ENCODE measurements around the gene TAOK3. TPM values are rescaled to one million over a fixed set of nuclear protein-coding genes. Genes with fewer than 3 reads are reported as not detected.
A peak's percentile ranks its signal among the peaks of the same experiment; 100 is the strongest.
"Not testable (repeated sequence)": the region's sequence is repeated elsewhere in the genome, so short reads cannot be mapped to it uniquely, and the experiment has no call there.

TAOK3 gene
- total RNA-seq, 1 donor from 2014 or later: 20.9 TPM

DNA sequence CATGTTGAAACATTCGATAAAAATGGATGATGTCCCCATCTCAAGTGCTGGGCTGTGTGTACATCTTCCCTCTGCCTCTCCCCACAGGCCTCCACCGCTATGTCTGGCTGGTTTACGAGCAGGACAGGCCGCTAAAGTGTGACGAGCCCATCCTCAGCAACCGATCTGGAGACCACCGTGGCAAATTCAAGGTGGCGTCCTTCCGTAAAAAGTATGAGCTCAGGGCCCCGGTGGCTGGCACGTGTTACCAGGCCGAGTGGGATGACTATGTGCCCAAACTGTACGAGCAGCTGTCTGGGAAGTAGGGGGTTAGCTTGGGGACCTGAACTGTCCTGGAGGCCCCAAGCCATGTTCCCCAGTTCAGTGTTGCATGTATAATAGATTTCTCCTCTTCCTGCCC is 228.2 kb downstream of the TAOK3 start:
- no peak for DNase-seq (ENCODE audit: low read depth)

DNA sequence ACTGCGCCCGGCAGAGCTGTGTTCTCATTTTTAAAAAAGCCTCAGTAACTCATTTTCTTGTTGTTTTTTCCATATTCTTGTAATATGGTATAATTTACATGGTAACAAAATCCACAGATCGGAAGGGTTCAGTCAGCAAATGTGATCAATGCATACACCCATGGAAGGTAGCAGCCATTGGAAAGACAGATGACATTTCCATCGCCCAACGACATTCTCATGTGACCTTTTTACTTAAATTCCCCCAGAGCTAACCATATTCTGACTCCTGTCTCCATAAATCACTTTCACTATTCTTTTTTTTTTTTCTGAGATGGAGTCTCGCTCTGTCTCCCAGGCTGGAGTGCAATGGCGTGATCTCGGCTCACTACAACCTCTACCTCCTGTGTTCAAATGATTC is 231.9 kb downstream of the TAOK3 start:
- DNase-seq (ENCODE audit: low read depth): no peak

DNA sequence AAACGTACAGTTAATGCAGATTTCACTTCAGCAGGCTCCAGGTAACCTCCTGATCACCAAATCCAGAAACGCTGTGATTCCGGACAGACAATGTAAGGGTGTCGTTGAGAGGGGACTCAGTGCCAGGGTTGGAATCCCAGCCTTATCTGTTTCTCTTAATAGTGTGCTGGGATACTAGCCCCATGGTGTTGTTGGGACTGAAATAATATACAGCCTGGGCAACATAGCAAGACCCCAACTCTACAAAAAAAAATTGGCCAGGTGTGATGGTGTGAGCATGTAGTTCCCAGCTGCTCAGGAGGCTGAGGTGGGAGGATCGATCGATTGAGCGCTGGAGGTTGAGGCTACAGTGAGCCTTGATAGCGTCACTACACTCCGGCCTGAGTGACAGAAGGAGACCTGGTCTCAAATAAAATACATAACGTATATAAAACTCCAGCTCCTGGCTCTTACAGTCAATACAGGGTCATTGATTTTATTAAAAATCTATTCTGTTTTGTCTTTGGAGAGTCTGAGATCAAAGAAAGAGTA is 235.5 kb downstream of the TAOK3 start:
- no peak for DNase-seq (ENCODE audit: low read depth)

DNA sequence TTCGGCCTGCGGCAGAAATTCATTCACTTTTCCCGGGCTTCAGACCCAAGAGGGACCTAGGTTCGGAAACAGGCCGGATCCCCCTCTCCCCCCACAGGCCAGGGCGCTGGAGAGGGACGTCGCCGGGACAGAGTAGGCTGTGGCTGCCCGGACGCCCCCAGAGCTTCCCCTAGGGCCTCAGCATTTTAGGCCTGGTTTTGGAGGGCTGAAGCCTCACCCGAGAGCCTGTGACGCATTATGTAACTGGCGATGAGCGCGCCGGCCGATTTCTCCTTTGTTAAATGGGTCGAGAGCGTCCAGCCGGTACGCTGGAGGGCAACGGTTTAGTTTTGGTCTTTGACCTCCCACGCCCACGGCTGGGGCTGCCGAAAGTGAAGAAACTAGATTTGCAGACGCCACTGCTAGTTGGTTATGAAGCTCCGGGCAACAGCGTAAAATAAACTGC is 236.1 kb downstream of the TAOK3 start:
- DNase-seq (ENCODE audit: low read depth): peak; percentile 48

DNA sequence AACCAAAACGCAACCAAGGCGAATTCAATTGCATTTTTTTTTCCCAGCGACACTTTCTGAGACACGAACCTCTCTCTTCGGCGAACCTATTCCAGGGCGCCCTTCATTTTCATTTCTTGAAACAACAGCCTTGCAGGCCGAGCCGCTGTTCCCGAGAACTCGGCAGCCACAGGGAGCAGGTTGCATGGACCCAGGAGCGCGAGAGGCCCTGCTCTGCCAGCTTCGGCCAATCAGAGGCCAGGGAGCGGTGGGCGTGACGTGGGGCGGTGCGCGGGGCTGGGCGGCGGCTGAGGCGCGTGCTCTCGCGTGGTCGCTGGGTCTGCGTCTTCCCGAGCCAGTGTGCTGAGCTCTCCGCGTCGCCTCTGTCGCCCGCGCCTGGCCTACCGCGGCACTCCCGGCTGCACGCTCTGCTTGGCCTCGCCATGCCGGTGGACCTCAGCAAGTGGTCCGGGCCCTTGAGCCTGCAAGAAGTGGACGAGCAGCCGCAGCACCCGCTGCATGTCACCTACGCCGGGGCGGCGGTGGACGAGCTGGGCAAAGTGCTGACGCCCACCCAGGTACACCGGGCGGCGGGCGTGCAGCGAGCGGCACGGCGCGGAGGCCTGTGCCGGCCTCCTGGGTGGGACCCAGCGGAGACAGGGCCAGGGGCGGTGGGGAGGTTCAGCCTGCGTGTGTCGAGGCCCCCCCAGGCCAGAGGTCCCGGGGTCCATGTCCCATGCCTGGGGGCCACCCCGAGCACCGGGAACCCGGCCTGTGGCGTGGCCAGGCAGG is 236.7 kb downstream of the TAOK3 start, which contains the start of gene PEBP1:
TSS of gene PEBP1 (plus strand) at position 337 of the 771 bp plus-strand sequence. CDS start at position 423, 86 bp downstream.
- peak; percentile 95 for DNase-seq (ENCODE audit: low read depth)

DNA sequence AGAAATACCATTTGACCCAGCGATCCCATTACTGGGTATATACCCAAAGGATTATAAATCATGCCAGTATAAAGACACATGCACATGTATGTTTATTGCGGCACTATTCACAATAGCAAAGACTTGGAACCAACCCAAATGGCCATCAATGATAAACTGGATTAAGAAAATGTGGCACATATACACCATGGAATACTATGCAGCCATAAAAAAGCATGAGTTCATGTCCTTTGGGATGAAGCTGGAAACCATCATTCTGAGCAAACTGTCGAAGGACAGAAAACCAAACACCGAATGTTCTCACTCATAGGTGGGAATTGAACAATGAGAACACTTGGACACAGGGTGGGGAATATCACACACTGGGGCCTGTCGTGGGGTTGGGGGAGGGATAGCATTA is 243.3 kb downstream of the TAOK3 start:
- not testable (repeated sequence) for DNase-seq (ENCODE audit: low read depth)

DNA sequence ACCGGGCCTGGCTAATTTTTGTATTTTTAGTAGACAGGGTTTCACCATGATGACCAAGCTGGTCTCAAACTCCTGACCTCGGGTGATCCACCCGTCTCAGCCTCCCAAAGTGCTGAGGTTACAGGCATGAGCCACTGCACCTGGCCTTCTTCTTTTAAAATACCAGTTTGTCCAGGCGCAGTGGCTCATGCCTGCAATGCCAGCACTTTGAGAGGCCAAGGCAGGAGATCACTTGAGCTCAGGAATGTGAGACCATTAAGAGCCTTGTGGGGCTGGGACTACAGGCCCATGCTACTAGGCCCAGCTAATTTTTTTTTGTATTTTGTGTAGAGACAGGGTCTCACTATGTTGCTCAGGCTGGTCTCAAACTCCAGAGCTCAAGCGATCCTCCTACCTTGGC is 244.8 kb downstream of the TAOK3 start:
- DNase-seq (ENCODE audit: low read depth): no peak

DNA sequence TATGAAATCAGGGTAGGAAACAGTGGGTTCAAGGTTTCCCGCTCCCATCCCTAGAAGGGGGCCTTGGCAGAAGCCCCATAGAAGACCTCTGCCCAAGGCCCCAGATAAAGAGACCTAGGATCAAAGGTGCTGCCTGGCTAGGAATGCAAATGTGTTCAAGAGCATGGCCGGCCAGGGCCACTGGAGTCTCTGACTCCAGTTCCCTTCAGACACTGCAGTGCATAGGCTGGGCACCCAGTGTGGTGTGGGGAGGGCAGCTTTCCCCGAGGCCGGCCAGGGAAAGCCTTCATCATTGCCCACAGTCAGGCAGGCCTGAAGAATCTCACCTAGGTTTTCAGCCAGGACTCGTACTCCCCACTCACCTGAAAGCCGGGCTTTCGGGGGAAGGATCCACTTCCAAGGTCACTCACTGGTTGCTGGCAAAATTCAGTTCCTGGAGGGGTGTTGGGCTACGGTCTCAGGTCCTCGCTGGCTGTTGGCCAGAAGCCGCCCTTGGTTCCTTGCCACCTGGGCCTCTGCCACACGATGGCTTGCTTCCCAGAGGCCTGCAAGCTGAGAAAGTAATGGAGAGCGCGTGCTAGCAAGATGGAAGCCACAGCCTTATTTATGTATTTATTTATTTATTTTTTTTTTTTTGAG is 246.5 kb downstream of the TAOK3 start:
- no peak for DNase-seq (ENCODE audit: low read depth)

DNA sequence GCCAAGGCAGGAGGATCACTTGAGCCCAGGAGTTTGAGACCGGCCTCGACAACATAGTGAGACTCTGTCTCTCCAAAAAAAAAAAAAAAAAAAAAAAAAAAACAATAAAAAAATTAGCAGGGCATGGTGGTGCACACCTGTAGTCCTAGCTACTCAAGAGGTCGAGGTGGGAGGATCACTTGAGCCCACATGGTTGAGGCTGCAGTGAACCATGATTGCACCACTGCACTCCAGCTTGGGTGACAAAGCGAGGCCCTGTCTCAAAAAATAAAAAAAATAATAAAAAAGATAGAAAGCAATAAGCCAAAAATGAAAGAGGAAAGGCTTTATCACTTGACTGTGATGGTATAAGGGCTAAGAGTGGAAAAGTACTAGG is 247.0 kb downstream of the TAOK3 start:
- no peak for DNase-seq (ENCODE audit: low read depth)

DNA sequence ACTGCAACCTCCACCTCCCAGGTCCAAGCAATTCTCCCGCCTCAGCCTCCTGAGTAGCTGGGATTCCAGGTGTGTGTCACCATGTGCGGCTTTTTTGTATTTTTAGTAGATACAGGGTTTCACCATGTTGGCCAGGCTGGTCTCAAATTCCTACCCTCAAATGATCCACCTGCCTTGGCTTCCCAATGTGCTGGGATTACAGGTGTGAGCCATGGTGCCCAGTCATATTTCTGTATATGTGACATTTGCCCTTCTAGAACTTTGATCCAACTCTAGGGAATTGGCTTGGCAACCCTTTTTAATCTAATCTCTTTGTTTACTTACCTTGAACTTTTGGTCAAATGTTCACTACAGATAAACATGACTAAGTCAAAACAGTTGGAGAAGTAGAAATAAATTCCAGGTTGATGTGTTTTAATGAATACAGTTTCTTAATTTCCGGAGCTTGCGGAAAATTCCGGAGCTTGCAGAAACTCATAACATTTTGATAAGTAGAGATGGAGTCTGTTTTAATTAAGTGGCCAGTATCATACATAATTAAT is 248.3 kb downstream of the TAOK3 start:
- no peak for DNase-seq (ENCODE audit: low read depth)

DNA sequence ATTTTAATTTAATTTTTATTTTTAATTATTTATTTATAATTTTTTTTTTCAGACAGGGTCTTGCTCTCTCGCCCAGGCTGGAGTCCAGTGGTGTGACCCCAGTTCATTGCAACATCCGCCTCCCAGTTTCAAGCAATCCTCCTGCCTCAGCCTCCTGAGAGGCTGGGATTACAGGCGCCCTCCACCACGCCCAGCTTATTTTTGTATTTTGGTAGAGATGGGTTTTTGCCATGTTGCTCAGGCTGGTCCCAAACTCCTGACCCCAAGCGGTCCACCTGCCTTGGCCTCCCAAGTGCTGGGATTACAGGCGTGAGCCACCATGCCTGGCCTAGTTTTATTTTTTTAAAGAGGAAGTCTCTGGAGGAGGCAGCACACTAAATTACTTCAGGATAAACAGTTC is 250.4 kb downstream of the TAOK3 start:
- DNase-seq (ENCODE audit: low read depth): no peak

DNA sequence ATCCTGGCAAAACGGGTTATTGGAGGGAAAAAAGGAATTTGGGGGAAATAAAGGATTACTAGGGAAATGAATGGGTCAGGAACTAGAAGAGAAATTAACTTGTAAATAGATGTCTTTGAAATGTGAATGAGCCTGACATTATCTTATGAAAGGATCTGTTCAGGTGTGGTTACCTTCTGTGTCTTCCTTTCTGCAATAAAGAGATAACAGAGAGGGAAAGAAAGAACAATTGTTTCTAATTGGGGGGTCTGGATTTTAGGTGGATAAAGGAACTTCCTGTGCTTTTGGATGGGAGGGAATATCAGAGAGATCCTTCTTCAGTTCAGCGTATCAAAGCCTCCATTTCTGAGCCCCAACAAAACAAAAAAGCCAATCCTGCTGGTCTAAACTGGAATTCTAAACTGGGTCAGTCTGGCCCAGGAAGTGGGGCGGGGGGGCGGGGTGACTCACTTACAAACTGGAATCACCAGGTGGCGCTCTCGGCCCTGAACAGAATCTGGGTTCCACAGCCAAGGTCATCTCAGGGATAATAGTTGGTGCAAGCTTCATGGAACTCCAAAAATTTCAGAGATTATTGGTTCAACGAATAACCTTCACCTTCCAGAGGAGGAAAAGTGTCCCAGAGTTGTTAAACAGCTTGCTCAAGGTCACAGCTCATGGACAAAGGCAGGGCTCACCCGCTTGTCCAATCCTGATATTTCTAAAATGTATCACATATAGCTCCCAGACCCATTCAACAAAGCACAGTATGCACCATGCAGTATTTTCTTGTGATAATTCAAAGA is 251.9 kb downstream of the TAOK3 start:
- DNase-seq (ENCODE audit: low read depth): peak; percentile 76

DNA sequence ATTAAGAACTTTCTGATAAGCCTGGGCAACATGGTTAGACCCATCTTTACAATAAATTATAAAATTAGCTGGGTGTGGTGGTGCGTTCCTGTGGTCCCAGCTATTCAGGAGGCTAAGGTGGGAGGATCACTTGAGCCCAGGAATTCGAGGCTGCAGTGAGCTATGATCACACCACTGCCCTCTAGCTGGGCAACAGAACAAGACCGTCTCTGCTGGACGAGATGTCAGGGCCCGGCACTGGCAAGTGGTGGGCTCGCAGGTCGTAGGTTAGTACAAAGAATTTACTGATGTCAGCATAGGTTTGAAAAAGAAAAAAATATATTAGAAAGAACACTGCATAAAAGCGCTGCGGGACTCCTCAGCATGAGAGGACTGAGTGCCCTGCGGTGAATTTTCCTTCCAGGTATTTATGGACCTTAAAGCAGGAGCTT is 253.2 kb downstream of the TAOK3 start:
- no peak for DNase-seq (ENCODE audit: low read depth)

DNA sequence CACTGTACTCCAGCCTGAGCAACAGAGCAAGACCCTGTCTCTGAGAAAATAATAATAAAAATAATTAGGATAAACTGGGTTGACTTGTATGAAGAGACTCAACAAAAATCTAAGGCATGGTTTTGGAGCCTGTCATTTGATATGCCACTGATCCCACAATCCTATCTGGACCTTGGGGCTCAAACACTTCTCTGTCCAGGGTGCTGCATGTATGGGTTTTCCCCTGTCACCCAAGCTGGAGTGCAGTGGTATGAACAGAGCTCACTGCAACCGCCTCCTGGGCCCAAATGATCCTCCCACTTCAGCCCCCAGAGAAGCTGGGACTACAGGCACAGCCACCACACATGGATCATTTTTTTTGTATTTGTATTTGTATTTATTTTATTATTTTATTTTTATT is 263.6 kb downstream of the TAOK3 start:
- peak; percentile 22 for DNase-seq (ENCODE audit: low read depth)

DNA sequence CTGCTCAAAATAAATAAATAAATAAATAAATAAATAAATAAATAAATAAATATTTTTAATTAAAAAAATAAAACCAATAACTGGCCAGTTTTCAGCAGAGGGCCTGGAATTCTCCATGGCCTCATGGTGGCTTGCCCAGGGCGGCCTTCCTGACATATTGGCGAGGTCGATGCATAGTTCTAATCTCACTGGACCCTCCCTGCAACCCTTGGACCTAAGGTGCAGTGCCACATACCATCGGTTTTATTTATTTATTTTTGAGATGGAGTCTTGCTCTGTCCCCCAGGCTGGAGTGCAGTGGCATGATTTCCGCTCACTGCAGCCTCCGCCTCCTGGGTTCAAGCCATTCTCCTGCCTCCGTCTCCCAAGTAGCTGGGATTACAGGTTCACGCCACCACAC is 265.0 kb downstream of the TAOK3 start:
- no peak for DNase-seq (ENCODE audit: low read depth)

DNA sequence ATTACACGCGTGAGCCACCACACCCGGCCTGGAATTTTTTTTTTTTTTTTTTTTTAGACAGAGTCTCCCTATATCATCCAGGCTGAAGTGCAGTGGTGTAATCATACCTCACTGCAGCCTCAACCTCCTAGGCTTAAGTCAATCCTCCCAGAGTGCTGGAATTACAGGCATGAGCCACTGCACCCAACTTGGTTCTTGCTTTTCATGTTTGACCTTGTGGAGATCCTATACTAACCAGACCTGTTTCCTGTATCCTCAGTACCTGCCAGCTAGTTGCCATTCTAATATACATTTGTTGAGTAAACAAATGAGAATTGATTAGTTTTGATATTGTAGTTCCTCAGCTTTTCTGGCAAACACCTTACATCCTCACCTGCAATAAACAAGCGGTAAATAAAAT is 265.7 kb downstream of the TAOK3 start:
- DNase-seq (ENCODE audit: low read depth): no peak

DNA sequence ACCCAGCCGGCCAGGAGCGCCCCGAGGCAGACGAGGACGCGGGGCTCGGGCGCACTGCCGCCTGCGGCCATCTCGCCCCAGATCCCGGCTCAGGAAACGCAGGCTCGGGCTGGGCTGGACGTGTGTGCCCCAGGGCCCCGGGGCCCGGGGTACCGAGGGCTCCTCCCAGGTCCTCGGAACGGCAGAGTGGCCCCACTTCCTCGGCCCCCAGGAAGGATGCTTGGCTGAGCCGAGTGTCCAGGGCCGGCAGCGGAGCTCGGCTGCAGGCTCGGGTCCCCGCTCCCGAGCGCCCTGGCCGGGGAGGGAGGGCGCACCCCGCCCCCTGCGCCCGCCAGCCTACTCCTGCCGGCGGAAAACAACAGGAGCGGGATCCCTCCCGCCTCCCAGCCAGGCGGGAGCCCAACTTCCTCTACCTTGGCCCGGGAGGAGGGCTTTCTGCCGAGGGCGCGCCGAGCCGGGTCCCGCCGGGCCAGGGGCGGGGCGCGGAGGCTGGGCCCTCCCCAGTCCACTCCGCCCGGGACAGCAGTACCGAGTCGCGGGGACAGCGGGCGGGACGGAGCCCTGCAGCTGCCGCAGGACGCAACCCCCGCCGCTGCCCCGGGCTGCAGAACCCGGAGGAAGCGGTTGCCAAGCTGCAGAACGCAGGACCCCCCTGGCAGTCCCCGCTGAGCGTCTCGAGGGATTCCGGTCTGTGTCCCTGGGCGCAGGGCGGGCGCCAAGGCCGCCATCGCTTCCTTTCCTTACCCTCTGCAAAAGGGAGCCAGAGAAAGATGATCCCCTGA is 268.9 kb downstream of the TAOK3 start, which contains the start of gene VSIG10:
TSS of gene VSIG10 (minus strand) at position 411 of the 782 bp plus-strand sequence. CDS start at position 71, 340 bp downstream.
- DNase-seq (ENCODE audit: low read depth): peak; percentile 70

DNA sequence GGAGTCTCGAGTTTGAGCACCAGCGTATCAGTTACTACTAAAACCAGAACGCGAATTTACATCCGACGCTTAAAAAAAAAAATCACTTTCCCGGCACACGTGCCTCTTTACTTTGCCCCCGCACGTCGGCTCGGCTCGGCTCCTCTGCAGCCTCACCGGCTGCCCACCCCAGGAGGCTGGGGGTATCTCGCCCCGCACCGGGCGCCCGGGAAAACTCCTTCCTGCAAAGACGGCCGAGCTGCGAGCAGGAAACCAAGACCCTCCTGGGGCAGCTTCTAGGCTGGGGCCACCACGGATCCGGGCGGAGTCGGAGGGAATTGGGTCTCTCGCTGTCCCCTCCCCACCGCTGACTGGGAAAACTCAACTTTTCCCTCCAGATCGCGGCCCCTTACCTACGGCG is 269.5 kb downstream of the TAOK3 start:
- no peak for DNase-seq (ENCODE audit: low read depth)

DNA sequence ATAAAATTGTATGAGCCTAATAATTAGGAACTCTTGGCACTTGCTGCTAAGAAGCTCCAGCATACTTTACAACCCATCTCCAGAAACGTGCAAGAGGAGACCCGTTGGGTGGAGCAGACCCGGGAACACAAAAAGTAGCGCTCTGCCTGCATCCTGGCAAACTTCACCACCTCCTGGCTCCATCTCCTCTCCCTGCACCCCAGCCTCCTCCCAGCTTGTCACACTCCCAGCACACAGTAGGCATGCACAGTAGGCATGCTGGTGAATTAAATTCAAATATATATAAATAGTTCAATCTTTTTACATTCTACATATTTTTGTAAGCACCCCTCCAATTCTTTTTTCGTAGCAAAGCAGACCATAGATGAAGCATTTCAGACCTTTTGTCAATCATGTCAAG is 270.1 kb downstream of the TAOK3 start:
- no peak for DNase-seq (ENCODE audit: low read depth)

DNA sequence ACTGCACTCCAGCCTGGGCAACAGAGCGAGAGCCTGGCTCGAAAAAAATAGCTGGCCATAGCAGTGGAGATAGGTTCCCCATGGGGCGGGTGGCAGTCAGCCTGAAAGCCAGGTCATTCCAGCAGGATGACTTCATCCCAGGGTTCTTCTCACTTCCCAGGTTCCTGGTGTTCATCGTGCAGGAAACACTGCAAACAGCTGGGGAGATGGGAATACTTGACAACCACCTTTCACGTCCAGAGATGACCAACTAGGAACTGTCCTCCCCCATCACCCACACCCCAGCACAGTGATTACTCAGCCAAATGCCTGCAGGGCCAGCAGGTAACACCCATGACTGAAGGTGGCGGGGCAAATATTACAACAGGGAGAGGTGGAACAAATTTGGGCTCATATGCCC is 270.6 kb downstream of the TAOK3 start:
- DNase-seq (ENCODE audit: low read depth): no peak

DNA sequence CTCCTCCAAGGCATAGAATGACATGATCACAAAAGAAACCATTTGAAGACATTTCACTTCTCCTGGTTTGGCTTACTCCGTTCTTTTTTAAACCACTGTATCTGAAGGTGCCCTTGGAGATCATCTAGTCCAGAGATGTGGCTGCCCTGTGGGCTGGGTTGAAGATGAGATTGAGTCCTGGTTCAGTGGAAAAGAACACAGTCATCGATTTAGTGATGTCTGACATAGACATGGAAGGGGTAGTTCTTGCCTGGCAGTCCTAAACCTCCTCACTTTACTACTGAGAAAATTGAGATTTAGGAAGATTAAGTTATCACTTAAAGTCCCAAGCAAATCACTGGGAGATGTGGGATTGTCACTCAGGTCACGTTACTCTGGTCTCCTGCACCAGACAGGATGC is 271.7 kb downstream of the TAOK3 start:
- DNase-seq (ENCODE audit: low read depth): no peak
